GM12878 (cell line): ENCODE data around the gene KLHL15. TPM values are rescaled to one million over a fixed set of nuclear protein-coding genes. Genes with fewer than 3 reads are reported as not detected.

Experiments
- ATAC-seq: fragments of 200-7000 bp; cut with Tn5 transposase; 3 replicates; pipeline ENCODE4 v1.9.1; 2020; ENCODE audit warnings: mild to moderate bottlenecking, moderate library complexity
- BruUV-seq: library from RNA; stranded (reverse); fragments of 400-500 nt; replicated peaks from 2 replicates; lab custom pipeline; 2021; lab: Mats Ljungman, UMichigan
- CTCF ChIA-PET: fragments of 300-600 bp; sonication (Branson Sonifier 250); formaldehyde crosslinking; extraction: SDS; loops from one replicate; lab custom pipeline; 2021; ENCODE audit warnings: inconsistent platforms; lab: Yijun Ruan, JAX
- POLR2A ChIA-PET: fragments of 350-600 bp; formaldehyde crosslinking; extraction: SDS; loops from one replicate; lab custom pipeline; 2021; ENCODE audit warnings: inconsistent platforms; lab: Charles Lee
- RAD21 ChIA-PET: fragments of 300-600 bp; sonication (Branson Sonifier 250); formaldehyde crosslinking; loops from one replicate; lab custom pipeline; 2023; ENCODE audit warnings: antibody characterized with exemption; ENCODE audit not compliant: unreplicated experiment; lab: Charles Lee
- SMC1A ChIA-PET: fragments of 300-600 bp; sonication (Branson Sonifier 250); formaldehyde crosslinking; loops from one replicate; lab custom pipeline; 2023; ENCODE audit not compliant: unreplicated experiment, uncharacterized antibody; lab: Charles Lee
- DNase-seq: peaks from one replicate; pipeline ENCODE4 v3.0.0-alpha.2; 2011; ENCODE audit warnings: low read depth, low spot score
- FAIRE-seq: peaks from 3 replicates; lab custom pipeline; 2011; peaks lifted over from hg19 to GRCh38; lab: Jason Lieb, UNC
- H2AFZ ChIP-seq: 2 replicates; pipeline ENCODE4 v1.6.0; 2011; ENCODE audit warnings: low read depth, low read length, control low read depth; ENCODE audit not compliant: control insufficient read depth
- H3K27ac ChIP-seq: 2 replicates; pipeline ENCODE4 v1.5.1; 2011; ENCODE audit warnings: control low read depth; ENCODE audit not compliant: control insufficient read depth, insufficient read depth
- H3K27me3 ChIP-seq, 2 experiments: replicated peaks in 1 of 2; 2 replicates each; pipeline versions ENCODE4 v1.6.0 to v1.6.1; 2011; ENCODE audit warnings: low read length in 1 of 2; ENCODE audit not compliant: control insufficient read depth in 2 of 2, insufficient read depth in 2 of 2
- H3K36me3 ChIP-seq, 2 experiments: 2 replicates each; pipeline ENCODE4 v1.5.1; 2011; ENCODE audit warnings: low read length in 1 of 2; ENCODE audit not compliant: control insufficient read depth in 2 of 2, insufficient read depth in 2 of 2
- H3K4me1 ChIP-seq: 2 replicates; pipeline ENCODE4 v1.6.1; 2011; ENCODE audit warnings: mild to moderate bottlenecking, low read length, moderate library complexity, mixed read lengths; ENCODE audit not compliant: control insufficient read depth, insufficient read depth
- H3K4me2 ChIP-seq: 2 replicates; pipeline ENCODE4 v1.6.0; 2011; ENCODE audit warnings: control low read depth; ENCODE audit not compliant: control insufficient read depth, insufficient read depth
- H3K4me3 ChIP-seq: fragments of 200-600 bp; sonication (generic); 2 replicates; pipeline ENCODE4 v1.5.1; 2016
- H3K79me2 ChIP-seq: 2 replicates; pipeline ENCODE4 v1.6.0; 2011; ENCODE audit warnings: low read length; ENCODE audit not compliant: control insufficient read depth, insufficient read depth
- H3K9ac ChIP-seq: 2 replicates; pipeline ENCODE4 v1.8.0; 2011; ENCODE audit warnings: low read length, control low read depth, mixed read lengths; ENCODE audit not compliant: control insufficient read depth, insufficient read depth
- H3K9me3 ChIP-seq: replicated peaks from 3 replicates; pipeline ENCODE4 v1.5.1; 2011; ENCODE audit warnings: mild to moderate bottlenecking, low read length; ENCODE audit not compliant: control insufficient read depth, insufficient read depth
- H4K20me1 ChIP-seq: 2 replicates; pipeline ENCODE4 v1.6.0; 2011; ENCODE audit not compliant: control insufficient read depth, insufficient read depth
- CBX5 ChIP-seq: sonication (generic); IDR thresholded peaks from 2 replicates; pipeline ENCODE4 v1.6.1; 2016; ENCODE audit warnings: low read depth, moderate library complexity, mild to moderate bottlenecking, inconsistent platforms
- CHD1 ChIP-seq: IDR thresholded peaks from 2 replicates; pipeline ENCODE4 v1.6.1; 2012; ENCODE audit warnings: low read depth, low read length, improper control_type of control experiment
- FOXK2 ChIP-seq: fragments of 450-650 bp; IDR thresholded peaks from 2 replicates; pipeline ENCODE4 v1.6.1; 2017; ENCODE audit warnings: mild to moderate bottlenecking, moderate library complexity
- GATAD2B ChIP-seq: fragments of 450-650 bp; conservative IDR thresholded peaks from 2 replicates; pipeline ENCODE4 v1.6.1; 2017; ENCODE audit warnings: low read depth, mild to moderate bottlenecking, moderate library complexity
- MEF2A ChIP-seq: IDR thresholded peaks from 2 replicates; pipeline ENCODE4 v1.6.1; 2011; ENCODE audit warnings: low read depth, mild to moderate bottlenecking, low read length, moderate library complexity; ENCODE audit not compliant: insufficient read depth
- NKRF ChIP-seq: fragments of 450-650 bp; conservative IDR thresholded peaks from 2 replicates; pipeline ENCODE4 v1.6.1; 2017; ENCODE audit warnings: mild to moderate bottlenecking, moderate library complexity
- PBX3 ChIP-seq: IDR thresholded peaks from 2 replicates; pipeline ENCODE4 v1.6.1; 2011; ENCODE audit warnings: mild to moderate bottlenecking, low read depth, low read length, moderate library complexity; ENCODE audit not compliant: insufficient replicate concordance
- RELB ChIP-seq: fragments of 450-650 bp; IDR thresholded peaks from 2 replicates; pipeline ENCODE4 v1.6.1; 2017; ENCODE audit warnings: low read depth, mild to moderate bottlenecking, moderate library complexity
- RFX5 ChIP-seq: IDR thresholded peaks from 2 replicates; pipeline ENCODE4 v1.6.1; 2011; ENCODE audit warnings: low read depth, low read length, improper control_type of control experiment
- SMARCA5 ChIP-seq: fragments of 450-650 bp; IDR thresholded peaks from 2 replicates; pipeline ENCODE4 v1.6.1; 2017; ENCODE audit warnings: mild to moderate bottlenecking
- SMC3 ChIP-seq: IDR thresholded peaks from 2 replicates; pipeline ENCODE4 v1.6.1; 2011; ENCODE audit warnings: low read length, improper control_type of control experiment, borderline replicate concordance
- SREBF2 ChIP-seq: IDR thresholded peaks from 2 replicates; pipeline ENCODE4 v1.6.1; 2012; ENCODE audit warnings: mild to moderate bottlenecking, low read length
- ZNF217 ChIP-seq: fragments of 450-650 bp; IDR thresholded peaks from 2 replicates; pipeline ENCODE4 v1.6.1; 2017; ENCODE audit warnings: antibody characterized with exemption, mild to moderate bottlenecking
- ZNF274 ChIP-seq: IDR thresholded peaks from one replicate; pipeline ENCODE4 v1.8.0; 2011; ENCODE audit not compliant: insufficient read length, insufficient read depth
- WGBS: methylation state at CpG from one replicate; pipeline ENCODE4 v1.1.6; 2016; ENCODE audit warnings: low lambda C conversion rate; ENCODE audit not compliant: insufficient replicate concordance, insufficient coverage; ENCODE audit errors: missing lambda C conversion rate; 5-methylcytosine and 5-hydroxymethylcytosine counted together
- in situ Hi-C: fragments of 300-500 bp; cut with MboI; formaldehyde crosslinking; loops from 9 replicates; pipeline ENCODE4 v1.14.3; 2018; ENCODE audit warnings: mixed read lengths
- intact Hi-C: fragments of 100-400 bp; cut with micrococcal nuclease; formaldehyde crosslinking; loops from one replicate; pipeline ENCODE4 v1.14.2; 2022; ENCODE audit not compliant: unreplicated experiment
- polyA plus RNA-seq, 11 experiments: library from polyadenylated mRNA; depleted of rRNA in 4 of 11; unstranded in 6 of 11; stranded (reverse) in 5 of 11; fragments of >200 nt; fragmentation: Nextera tagmentation in 4 of 11; fragmentation: Illumina TruSeq in 1 of 11; extraction: Ambion mirVana in 4 of 11; extraction: Trizol in 1 of 11; gene quantifications; 1 replicate in 1 of 11; 2 replicates in 10 of 11; pipeline versions ENCODE4 v1.2.1 to v1.2.3, GENCODE V29; 2011 to 2016; ENCODE audit warnings: inconsistent platforms in 2 of 11, missing spikeins in 2 of 11, low read depth in 1 of 11
- total RNA-seq, 4 experiments: library from RNA; depleted of rRNA in 3 of 4; stranded (reverse); fragments of >200 nt in 3 of 4; fragmentation: Illumina TruSeq in 1 of 4; extraction: Trizol in 1 of 4; gene quantifications; 2 replicates each; pipeline versions ENCODE4 v1.2.1 to v1.2.3, GENCODE V29; 2013 to 2021

The KLHL15 gene
- total and polyA plus RNA-seq, 10 of the 15 experiments (the other 5 are each of a cell fraction or from before 2014, with no cell fraction given): 1.4 to 7.0 (median 3.7) TPM

GRCh38 chrX:24018809-24019208 is 8.2 kb downstream of the KLHL15 start:
- no TSS peak for BruUV-seq
- intact Hi-C loops (no loop called here), in situ Hi-C loops (no loop called here)
- TF ChIP-seq GATAD2B (no peak), SMARCA5 (no peak), RELB (no peak), CBX5 (no peak), ZNF274 (no peak), FOXK2 (no peak), PBX3 (no peak), SREBF2 (no peak), RFX5 (no peak), MEF2A (no peak), ZNF217 (no peak), NKRF (no peak), CHD1 (no peak), SMC3 (no peak)
- H3K9me3 ChIP-seq: no peaks in the 10 kb centered on the region
- ChIA-PET CTCF (no interaction called here), POLR2A (no interaction called here), RAD21 (no interaction called here), SMC1A (interaction anchor here (3.5 kb wide), 1 partner anchor 35 kb away, joined by 12 read pairs; the partner anchor contains the start of gene EIF2S3)
- H4K20me1 ChIP-seq: no peaks in the 10 kb centered on the region
- H2AFZ ChIP-seq: no peak overlapping the region
- no peak overlapping the region for H3K4me3 ChIP-seq
- WGBS: 77% methylated on average over 4 of the region's 4 CpGs
- H3K4me1 ChIP-seq: no peaks in the 10 kb centered on the region
- DNase-seq: no peak
- H3K4me2 ChIP-seq: peak overlapping the region; percentile 42; the same call in 1 of the 2 replicates
- no peaks in the 10 kb centered on the region for H3K36me3 ChIP-seq
- ATAC-seq: no peak; the same call in 2 of the 3 replicates
- no peak for FAIRE-seq
- no peak overlapping the region for H3K27ac ChIP-seq
- H3K27me3 ChIP-seq: no peaks in the 10 kb centered on the region
- no peak overlapping the region for H3K9ac ChIP-seq
- H3K79me2 ChIP-seq: peaks cover 69% of the 10 kb centered on the region
